ENCODE data around the gene MLIP.

- TF ChIP-seq EZH2phosphoT487 (IDR thresholded peaks at IDR 0.05; ENCODE audit: insufficient read depth, low read depth): no peak
- TF ChIP-seq EZH2 (IDR thresholded peaks at IDR 0.05; ENCODE audit: insufficient read depth, poor library complexity, severe bottlenecking): no peak
Measured at GRCh38 chr6:54262499-54262898, 151.3 kb downstream of the MLIP start.
